ENCODE measurements around the gene NCAPD3. TPM values are rescaled to one million over a fixed set of nuclear protein-coding genes. Genes with fewer than 3 reads are reported as not detected.

Gene NCAPD3
- total and polyA plus RNA-seq, 2 of the 13 experiments (the other 11 are each of a cell fraction or from before 2014, with no cell fraction given) = 20.7 to 25.6 TPM

DNA sequence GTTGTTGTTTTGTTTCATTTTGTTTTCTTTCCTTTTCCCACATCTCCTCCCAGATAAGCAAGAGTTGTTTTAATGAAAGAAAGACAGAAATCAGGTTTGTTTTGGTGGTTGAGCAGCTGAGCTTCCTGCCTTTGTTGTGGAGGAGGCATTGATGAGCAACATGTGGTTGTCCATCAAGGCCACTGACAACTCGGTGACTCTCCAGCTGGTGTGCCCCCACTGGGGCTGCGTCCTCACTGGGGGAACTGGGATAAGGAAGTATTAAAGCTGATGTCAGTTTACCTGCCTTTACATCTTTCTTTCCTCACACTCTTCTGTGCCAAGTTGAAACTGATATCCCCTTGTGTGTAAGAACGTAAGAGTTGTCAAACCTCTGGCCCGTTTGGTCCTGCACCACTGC is 6.6 kb upstream of the NCAPD3 start:
- BruUV-seq (replicated peaks) = no TSS peak
- Histone ChIP-seq H2AFZ (ENCODE audit: low read length) (no peak overlapping the region), H3K27me3 (ENCODE audit: control insufficient read depth in 1 of 2, insufficient read depth in 2 of 2, low read length in 2 of 2) (no peaks in the 10 kb centered on the region), H3K9me3 (ENCODE audit: low read length) (no peaks in the 10 kb centered on the region), H3K27ac (ENCODE audit: extremely low read length, insufficient read depth, low read length) (no peak overlapping the region), H3K36me3 (replicated peaks in 1 of 2; ENCODE audit: control insufficient read depth in 1 of 2, insufficient read depth in 2 of 2, low read length in 2 of 2) (peaks cover 2 to 3% of the 10 kb centered on the region in 2 experiments; a peak in 2 of 5 replicates), H3K79me2 (ENCODE audit: insufficient read depth, low read length) (peaks cover 27% of the 10 kb centered on the region), H3K4me1 (ENCODE audit: insufficient read depth, low read length) (peaks cover 44% of the 10 kb centered on the region), H4K20me1 (ENCODE audit: insufficient read depth, low read length) (peaks cover 7% of the 10 kb centered on the region; the same call in 1 of the 2 replicates), H3K4me3 (replicated peaks in 1 of 3; ENCODE audit: insufficient read depth in 1 of 3, low read depth in 2 of 3, low read length in 3 of 3) (no peak overlapping the region), H3K4me2 (ENCODE audit: low read depth, low read length) (no peak overlapping the region), H3K9ac (ENCODE audit: insufficient read depth, low read depth, low read length) (no peak overlapping the region)
- in situ Hi-C loops (cut with HindIII; ENCODE audit: extremely low pct_ligation_motif_present, low pct_unique_long_range_greater_than_20kb) = no loop called here
- no peak for TF ChIP-seq HNRNPH1 (optimal IDR thresholded peaks at IDR 0.05; ENCODE audit: low read depth, low read length)
- TF ChIP-seq SNAPC5 (CRISPR knock-in tag; IDR thresholded peaks at IDR 0.05; ENCODE audit: borderline replicate concordance) = no peak
- no peak for TF ChIP-seq MEIS1 (CRISPR knock-in tag; IDR thresholded peaks at IDR 0.05; ENCODE audit: borderline replicate concordance)
- TF ChIP-seq SNAPC2 (CRISPR knock-in tag; IDR thresholded peaks at IDR 0.05) = no peak
- TF ChIP-seq EED (CRISPR knock-in tag; IDR thresholded peaks at IDR 0.05) = no peak
- no peak for TF ChIP-seq NFATC3 (CRISPR knock-in tag; IDR thresholded peaks at IDR 0.05)
- TF ChIP-seq ZNF331 (CRISPR knock-in tag; IDR thresholded peaks at IDR 0.05) = no peak
- FAIRE-seq = no peak
- intact Hi-C loops (cut with micrococcal nuclease; ENCODE audit: unreplicated experiment) = no loop called here
- ChIA-PET POLR2A (no interaction called here), CTCF (ENCODE audit: low intra/inter-chr PET ratio, low total read pairs) (no interaction called here)
- no peak for ATAC-seq
- no peak for DNase-seq (ENCODE audit: low spot score)
- 92% methylated on average over 4 of the region's 4 CpGs for WGBS (ENCODE audit: low lambda C conversion rate)

- H3K4me2 ChIP-seq (ENCODE audit: low read depth, low read length) = no peak overlapping the region
- no peak overlapping the region for H3K27ac ChIP-seq (ENCODE audit: extremely low read length, insufficient read depth, low read length)
- ATAC-seq (no peak), DNase-seq (ENCODE audit: low spot score) (no peak), FAIRE-seq (no peak)
- intact Hi-C loops (cut with micrococcal nuclease; ENCODE audit: unreplicated experiment) (no loop called here), in situ Hi-C loops (cut with HindIII; ENCODE audit: extremely low pct_ligation_motif_present, low pct_unique_long_range_greater_than_20kb) (no loop called here)
- WGBS (ENCODE audit: low lambda C conversion rate) = 86% methylated on average over 6 of the region's 6 CpGs
- CTCF ChIA-PET (ENCODE audit: low intra/inter-chr PET ratio, low total read pairs) = no interaction called here
- peaks cover 27% of the 10 kb centered on the region for H3K79me2 ChIP-seq (ENCODE audit: insufficient read depth, low read length)
- no peaks in the 10 kb centered on the region for H3K27me3 ChIP-seq (ENCODE audit: control insufficient read depth in 1 of 2, insufficient read depth in 2 of 2, low read length in 2 of 2)
- TF ChIP-seq SOX5 (CRISPR knock-in tag; IDR thresholded peaks at IDR 0.05; ENCODE audit: borderline replicate concordance) (no peak), POGZ (CRISPR knock-in tag; IDR thresholded peaks at IDR 0.05) (no peak), TMF1 (CRISPR knock-in tag; IDR thresholded peaks at IDR 0.05; ENCODE audit: low read depth) (no peak), TRIM22 (IDR thresholded peaks at IDR 0.05) (no peak), CBX5 (CRISPR knock-in tag; IDR thresholded peaks at IDR 0.05; ENCODE audit: borderline replicate concordance) (no peak), FOSL2 (CRISPR knock-in tag; IDR thresholded peaks at IDR 0.05) (no peak), EED (CRISPR knock-in tag; IDR thresholded peaks at IDR 0.05) (no peak), ZNF841 (CRISPR knock-in tag; IDR thresholded peaks at IDR 0.05; ENCODE audit: borderline replicate concordance) (no peak)
- TF ChIP-seq, protein P1, sequence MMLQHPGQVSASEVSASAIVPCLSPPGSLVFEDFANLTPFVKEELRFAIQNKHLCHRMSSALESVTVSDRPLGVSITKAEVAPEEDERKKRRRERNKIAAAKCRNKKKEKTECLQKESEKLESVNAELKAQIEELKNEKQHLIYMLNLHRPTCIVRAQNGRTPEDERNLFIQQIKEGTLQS (CRISPR knock-in tag; IDR thresholded peaks at IDR 0.05) = no peak
- peaks cover 34% of the 10 kb centered on the region for H3K4me1 ChIP-seq (ENCODE audit: insufficient read depth, low read length)
- POLR2A ChIA-PET = no interaction called here
- H3K36me3 ChIP-seq (replicated peaks in 1 of 2; ENCODE audit: control insufficient read depth in 1 of 2, insufficient read depth in 2 of 2, low read length in 2 of 2) = peaks cover 2 to 3% of the 10 kb centered on the region in 2 experiments; a peak in 2 of 5 replicates
- H3K9ac ChIP-seq (ENCODE audit: insufficient read depth, low read depth, low read length) = no peak overlapping the region
- no peak overlapping the region for H2AFZ ChIP-seq (ENCODE audit: low read length)
- BruUV-seq (replicated peaks) = no TSS peak
- no peak overlapping the region for H3K4me3 ChIP-seq (replicated peaks in 1 of 3; ENCODE audit: insufficient read depth in 1 of 3, low read depth in 2 of 3, low read length in 3 of 3)
- H4K20me1 ChIP-seq (ENCODE audit: insufficient read depth, low read length) = no peaks in the 10 kb centered on the region
- H3K9me3 ChIP-seq (ENCODE audit: low read length) = no peaks in the 10 kb centered on the region
These were observed 5.5 kb upstream of the NCAPD3 start for GRCh38 chr11:134229126-134229790.
